CD4-positive, alpha-beta T cell treated with Interleukin-1 beta for 1 hour (primary cell): ENCODE measurements around the gene FOLR2.

Source experiments
- DNase-seq, 2 donors: peaks; one replicate each; pipeline ENCODE4 v3.0.0-alpha.2; 2020 to 2022

FOLR2 gene

GRCh38 chr11:72208281-72208680 is 8.3 kb upstream of the FOLR2 start:
- no peak for DNase-seq

DNA sequence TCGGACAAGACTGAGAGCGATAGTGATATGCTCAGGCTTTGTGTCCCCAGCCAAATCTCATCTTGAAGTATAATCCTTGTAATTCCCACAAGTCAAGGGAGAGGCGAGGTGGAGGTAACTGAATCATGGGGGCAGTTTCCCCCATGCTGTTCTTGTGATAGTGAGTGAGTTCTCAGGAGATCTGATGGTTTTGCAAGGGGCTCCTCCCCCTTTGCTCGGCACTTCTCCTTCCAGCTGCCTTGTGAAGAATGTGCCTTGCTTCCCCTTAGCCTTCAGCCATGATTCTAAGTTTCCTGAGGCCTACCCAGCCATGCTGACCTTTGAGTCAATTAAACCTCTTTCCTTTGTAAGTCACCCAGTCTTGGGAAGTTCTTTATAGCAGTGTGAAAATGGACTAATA is 7.5 kb upstream of the FOLR2 start:
- no peak for DNase-seq

GRCh38 chr11:72217841-72218240 is 1.2 kb downstream of the FOLR2 start:
- no peak for DNase-seq

DNA sequence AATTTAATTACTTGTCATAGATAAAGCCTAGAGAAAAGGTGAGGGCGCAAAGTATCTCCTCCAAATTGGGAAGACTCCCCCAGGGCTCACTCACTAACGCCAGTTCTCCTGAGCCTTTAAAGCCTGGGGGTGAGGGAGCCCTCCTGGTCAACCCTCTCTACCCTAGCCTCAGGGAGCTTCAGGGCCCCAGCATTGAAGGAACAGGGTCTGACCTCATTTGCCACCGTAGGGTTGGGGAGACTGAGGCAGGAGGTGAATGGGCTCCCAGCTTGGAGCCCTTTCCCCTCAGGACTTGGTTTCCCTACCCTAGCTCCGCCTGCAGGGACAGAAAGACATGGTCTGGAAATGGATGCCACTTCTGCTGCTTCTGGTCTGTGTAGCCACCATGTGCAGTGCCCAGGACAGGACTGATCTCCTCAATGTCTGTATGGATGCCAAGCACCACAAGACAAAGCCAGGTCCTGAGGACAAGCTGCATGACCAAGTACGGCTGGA is 1.7 kb downstream of the FOLR2 start:
- DNase-seq: no peak

GRCh38 chr11:72220696-72221363 is 4.2 kb downstream of the FOLR2 start:
- DNase-seq: no peak

DNA sequence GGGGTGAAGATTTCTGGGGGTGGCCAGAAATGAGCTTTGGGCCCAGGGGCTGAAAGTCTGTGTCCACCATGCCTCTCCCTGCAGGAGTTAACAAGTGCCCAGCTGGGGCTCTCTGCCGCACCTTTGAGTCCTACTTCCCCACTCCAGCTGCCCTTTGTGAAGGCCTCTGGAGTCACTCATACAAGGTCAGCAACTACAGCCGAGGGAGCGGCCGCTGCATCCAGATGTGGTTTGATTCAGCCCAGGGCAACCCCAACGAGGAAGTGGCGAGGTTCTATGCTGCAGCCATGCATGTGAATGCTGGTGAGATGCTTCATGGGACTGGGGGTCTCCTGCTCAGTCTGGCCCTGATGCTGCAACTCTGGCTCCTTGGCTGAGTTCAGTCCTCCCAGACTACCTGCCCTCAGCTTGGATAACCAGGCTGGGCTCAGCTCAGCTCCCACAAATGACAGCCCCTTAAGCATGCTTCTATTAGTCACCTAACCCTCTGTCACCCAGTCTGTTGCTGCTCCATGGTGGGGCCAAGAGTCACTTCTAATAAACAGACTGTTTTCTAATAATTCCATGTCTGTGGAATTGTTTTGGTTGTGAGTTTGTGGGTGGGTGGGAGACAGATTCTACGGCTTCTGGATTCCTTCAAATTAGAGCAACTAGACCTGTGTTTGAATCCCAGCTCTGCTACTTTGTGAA is 4.9 kb downstream of the FOLR2 start:
- DNase-seq: peak in 1 of 2 donors; percentile 27

- no peak for DNase-seq
Measured at GRCh38 chr11:72222106-72222891, 5.7 kb downstream of the FOLR2 start.

DNA sequence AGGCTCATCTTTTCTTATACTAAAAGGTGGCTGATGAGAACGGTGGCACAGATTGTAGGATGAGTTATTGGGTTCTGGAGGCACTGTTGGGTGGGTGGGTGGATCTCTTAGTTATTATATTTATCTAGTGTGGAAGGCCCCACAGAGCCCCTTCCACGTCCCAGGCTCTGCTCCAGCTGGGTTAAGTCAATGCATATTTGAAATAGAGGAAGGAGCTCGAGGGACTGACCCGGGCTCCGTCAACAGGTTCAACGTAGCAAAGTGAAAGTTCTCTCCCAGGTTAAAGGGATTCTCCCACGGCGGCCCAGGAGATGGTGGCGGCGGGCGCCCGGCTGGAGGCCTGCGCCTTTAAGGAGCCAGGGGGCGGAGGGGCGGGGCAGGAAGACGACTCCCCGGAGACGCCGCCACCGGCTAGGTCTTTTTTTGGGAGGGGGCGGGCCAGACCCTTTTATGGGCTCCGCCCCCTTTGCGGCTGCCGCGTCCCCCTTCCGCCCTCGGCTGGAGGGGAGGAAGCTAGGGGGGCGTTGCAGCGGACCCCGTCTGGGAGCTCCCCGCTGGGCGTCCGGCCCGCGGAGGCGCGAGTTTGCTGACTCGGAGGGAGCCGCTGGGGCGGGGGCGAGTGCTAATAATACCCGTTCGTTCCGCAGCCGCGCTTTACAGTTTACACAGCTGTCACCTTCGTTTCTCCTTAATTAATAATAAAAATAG is 6.5 kb downstream of the FOLR2 start:
- peak; percentile 94 for DNase-seq

DNA sequence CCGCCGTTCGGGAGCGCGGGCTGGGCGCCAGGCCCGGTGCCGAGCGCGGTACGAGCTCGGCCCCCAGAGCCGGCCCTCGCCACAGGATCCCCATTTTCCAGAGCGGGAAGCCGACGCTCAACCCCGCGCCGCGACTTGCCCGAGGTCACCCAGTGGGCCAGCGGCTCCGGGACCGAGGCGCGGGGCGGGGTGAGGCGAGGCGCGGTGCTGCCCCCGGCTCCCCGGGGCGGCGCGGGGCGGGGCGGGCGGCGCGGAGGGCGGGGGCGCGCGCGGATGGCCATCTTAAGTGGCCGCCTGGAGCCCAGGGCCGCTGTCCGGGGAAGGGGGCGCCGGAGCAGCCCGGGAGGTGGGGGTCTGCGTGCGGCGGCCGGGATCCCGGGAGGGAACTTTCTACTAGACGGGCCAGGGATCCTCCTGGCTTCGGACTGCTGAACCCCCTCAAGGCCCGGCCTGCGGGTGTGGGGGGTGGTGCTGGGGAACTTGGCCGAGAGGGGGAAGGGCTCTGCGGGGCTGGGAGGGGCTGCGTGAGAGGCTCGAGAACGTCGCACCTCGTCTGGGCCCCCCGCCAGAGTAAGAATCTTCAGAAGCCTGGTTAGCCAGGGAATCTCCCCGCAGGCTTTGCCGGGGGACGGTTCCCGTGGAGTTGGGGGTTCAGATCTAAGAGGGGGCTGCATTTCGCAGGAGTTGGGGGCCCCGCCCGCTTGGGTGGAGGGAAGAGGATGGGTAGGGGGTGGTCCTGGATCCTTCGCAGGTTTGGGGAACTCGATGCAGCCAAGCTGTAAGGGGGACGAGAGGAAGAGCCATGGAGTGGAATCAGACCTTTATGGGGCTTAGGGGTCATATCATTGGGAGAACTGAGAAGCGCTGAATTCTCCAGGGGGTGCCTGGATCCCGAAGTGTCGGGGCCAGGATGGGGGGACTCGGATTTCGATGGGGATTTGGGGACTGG is 7.3 kb downstream of the FOLR2 start:
- peak; percentile 56 to 61 for DNase-seq

GRCh38 chr11:72224564-72225410 is 8.2 kb downstream of the FOLR2 start, which contains the start of gene INPPL1:
Gene INPPL1 (plus strand): TSS chr11:72224767. CDS start chr11:72224985, 218 bp downstream.
- DNase-seq: peak; percentile 22 to 37

- DNase-seq: peak; percentile 22 to 35
Measured at GRCh38 chr11:72225411-72225951, 8.9 kb downstream of the FOLR2 start.

GRCh38 chr11:72226701-72227100 is 10.1 kb downstream of the FOLR2 start:
- no peak for DNase-seq

GRCh38 chr11:72227316-72228228 is 11.0 kb downstream of the FOLR2 start:
- DNase-seq: no peak

- no peak for DNase-seq
Measured at GRCh38 chr11:72228229-72228843, 11.7 kb downstream of the FOLR2 start.

- DNase-seq: no peak
Measured at GRCh38 chr11:72228844-72229231, 12.2 kb downstream of the FOLR2 start.

- DNase-seq: no peak
Measured at GRCh38 chr11:72229336-72229924, 12.8 kb downstream of the FOLR2 start.

DNA sequence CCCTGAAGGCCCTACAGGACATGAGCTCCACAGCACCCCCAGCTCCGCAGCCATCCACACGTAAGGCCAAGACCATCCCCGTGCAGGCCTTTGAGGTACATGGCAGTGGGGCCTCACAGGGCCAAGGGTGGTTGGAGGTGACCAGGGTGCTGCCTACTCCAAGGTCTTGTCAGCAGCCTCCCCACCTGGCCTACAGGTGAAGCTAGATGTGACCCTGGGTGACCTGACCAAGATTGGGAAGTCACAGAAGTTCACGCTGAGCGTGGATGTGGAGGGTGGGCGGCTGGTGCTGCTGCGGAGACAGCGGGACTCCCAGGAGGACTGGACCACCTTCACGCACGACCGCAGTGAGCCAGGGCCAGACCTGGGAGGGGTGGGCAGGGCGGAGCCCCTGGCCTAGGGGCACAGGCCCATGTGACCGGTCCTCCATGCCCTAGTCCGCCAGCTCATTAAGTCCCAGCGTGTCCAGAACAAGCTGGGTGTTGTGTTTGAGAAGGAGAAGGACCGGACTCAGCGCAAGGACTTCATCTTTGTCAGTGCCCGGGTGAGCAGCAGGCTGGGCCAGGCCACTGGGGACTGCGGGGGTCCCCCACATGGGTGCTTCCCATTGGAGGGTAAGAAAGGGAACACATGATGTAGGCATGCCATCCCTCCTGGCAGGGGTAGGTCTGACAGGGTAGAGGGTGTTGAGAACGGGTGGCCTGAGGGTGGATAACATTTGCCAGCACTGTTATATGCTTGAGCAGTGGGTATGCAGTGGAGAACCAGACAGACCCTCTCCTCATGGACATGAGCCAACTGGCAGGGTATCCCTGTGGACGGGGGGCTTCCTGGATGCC is 13.6 kb downstream of the FOLR2 start:
- DNase-seq: no peak
